Measurements from ENCODE around the gene PRR14L.
A peak's percentile ranks its signal among the peaks of the same experiment; 100 is the strongest.

PRR14L gene

GRCh38 chr22:31637891-31638618 is 111.9 kb downstream of the PRR14L start:
- peak; percentile 38 for DNase-seq

- DNase-seq, result no peak
Observed at GRCh38 chr22:31637447-31637890, 112.5 kb downstream of the PRR14L start.

DNA sequence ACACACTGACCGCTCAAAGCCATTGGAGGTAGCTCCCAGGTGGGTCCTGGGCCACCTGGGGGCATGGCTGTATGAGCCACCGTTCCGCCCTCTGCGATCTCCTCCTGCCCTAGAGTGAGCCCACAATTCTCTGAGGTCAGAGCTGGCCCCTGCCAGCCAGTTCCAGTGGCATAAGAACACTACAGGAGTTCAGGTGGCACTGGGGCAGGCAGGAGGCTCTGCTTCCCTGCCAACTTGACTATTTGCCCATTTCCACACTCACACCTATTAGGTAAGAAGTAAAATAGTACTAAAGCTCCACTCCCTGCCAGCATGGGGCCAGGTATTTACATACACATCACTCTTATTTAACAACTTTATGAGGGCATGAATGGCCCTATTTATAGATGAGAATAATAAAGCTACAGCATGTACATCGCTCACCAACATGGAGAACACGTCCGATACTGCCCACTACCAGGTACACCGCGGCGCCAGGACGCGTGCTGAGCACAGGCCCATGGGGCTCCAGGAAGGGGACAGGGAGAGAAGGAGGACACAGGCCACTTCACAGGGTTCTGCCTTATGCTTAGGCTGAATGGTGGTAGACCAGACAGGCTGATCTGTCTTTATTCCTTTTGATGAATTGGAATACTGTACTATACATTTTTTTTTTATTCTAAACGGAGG is 114.2 kb downstream of the PRR14L start:
- DNase-seq, result no peak

DNA sequence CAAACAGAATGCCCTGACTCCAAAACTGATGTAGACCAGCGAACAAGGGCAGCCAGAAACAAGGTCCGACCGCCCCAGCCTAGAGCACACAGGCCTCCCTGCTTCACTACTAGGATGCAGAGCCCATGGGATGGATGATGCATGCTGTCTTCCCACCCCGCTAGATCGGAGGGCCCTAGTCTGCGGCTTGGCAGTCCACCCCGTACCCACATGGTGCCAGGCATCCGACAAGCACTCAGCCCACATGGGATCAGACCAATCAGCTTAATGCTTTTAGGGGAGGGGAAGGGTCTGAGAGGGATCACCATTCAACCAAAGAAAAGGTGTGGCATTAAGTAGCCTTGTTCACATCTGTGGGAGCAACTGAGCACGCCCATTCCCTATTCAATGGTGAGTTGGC is 118.5 kb downstream of the PRR14L start:
- no peak for DNase-seq

All from activated CD4-positive, alpha-beta T cell treated with anti-CD3 and anti-CD28 coated beads, Interleukin-2, Interleukin-6, amounts not matched to agents 100 ng/mL and 50 ng/mL, durations not matched to agents 16 hours and 8 hours (primary cell).